HG02642 (cell line): ENCODE results near the gene CALCOCO1.
"Not testable (repeated sequence)": the region's sequence is repeated elsewhere in the genome, so short reads cannot be mapped to it uniquely, and the experiment has no call there.

ENCODE experiments used
- ATAC-seq: cut with Tn5 transposase; IDR thresholded peaks from one replicate; pipeline ENCODE4 v1.9.1; 2021; ENCODE audit warnings: mild to moderate bottlenecking; ENCODE audit not compliant: unreplicated experiment, poor library complexity

CALCOCO1 gene, protein sequence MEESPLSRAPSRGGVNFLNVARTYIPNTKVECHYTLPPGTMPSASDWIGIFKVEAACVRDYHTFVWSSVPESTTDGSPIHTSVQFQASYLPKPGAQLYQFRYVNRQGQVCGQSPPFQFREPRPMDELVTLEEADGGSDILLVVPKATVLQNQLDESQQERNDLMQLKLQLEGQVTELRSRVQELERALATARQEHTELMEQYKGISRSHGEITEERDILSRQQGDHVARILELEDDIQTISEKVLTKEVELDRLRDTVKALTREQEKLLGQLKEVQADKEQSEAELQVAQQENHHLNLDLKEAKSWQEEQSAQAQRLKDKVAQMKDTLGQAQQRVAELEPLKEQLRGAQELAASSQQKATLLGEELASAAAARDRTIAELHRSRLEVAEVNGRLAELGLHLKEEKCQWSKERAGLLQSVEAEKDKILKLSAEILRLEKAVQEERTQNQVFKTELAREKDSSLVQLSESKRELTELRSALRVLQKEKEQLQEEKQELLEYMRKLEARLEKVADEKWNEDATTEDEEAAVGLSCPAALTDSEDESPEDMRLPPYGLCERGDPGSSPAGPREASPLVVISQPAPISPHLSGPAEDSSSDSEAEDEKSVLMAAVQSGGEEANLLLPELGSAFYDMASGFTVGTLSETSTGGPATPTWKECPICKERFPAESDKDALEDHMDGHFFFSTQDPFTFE

DNA sequence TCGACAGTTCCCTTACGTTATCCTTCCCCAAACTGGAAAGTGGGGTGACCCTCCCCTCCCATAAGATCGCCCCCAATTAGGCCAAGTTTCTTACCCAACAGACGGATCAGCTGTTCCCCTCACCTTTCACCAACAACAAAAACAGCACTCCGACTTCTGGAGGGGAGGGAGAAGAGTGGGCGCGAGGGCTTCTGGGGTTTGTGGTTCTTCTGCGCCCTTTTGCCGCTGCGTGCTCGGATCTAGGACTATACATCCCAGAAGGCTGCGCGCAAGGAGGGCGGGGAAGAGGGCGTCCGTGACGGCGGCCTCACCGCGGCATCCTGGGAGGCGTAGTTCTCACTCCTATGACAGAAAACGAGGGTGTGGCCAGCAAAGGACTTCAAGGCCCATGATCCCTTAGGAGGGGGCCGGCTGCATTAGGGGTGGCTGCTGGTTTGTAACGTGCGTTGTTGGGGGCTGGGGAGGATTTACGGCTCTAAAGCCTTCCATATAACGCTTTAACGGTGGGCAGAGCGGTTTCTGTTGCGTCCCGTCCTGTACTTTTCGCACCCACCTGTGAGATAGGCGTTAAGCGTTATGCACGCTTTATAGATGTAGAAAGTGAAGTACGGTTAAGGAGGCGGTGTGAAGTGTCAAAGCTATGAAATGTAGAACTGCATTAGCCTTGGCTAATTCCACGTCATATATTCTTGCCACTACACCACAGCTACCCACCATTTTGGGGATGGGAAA is at the start of gene CALCOCO1:
CALCOCO1 (minus strand) TSS at position 143 of the 732 bp plus-strand sequence. CDS start 2,210 bp downstream, outside the sequence.
- peak; percentile 99 for ATAC-seq

DNA sequence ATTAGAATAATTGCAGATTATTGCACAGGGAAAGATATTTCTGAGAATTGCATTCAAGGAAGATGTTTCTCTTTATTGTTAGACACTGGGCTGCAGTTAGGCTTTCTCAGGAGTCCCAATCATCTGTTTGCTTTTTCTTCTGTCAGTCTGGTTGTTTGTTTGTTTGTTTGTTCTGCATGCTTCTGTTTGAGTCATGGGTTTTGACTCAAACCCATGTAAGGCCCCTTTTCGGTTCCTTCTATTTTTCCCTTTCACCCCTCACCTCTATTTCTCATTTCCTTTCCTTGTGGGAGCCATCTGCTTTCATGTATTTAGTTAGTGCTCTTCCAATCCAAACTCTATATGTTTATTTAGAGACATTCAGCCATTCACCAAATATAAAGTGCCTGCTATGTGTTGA is 49.6 kb upstream of the CALCOCO1 start:
- ATAC-seq, result no peak

DNA sequence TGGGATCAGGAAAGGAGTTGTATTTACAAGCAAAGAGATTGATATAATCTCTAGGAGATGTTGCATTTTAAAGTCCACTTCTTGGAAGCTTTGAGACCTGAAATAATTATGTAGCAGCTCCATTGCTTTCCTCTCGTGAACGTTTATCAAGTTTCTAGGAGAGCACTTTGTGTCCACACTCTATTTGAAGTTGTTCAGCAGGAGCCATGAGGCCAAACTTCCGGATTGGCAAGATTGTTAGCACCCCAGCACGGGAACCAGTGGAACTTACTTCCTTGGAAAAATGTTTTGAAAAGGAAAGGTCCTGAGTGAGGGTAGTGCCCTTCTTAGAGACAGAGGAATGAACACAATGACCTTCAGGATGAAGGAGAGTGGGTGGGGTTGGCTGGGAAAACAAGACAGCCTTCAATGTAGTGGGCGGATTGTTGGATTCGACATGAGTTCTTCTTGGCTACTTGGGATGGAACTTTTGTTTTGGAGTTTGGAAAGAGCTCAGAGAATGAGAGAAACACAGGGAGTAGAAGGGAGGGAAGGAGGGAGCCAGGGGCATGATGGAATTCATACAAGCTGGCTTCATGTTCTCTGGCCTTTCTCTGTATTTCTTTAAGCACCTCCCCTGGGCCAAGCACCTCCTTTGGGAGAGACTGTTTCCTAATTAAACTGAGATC is 48.4 kb upstream of the CALCOCO1 start:
- no peak for ATAC-seq

DNA sequence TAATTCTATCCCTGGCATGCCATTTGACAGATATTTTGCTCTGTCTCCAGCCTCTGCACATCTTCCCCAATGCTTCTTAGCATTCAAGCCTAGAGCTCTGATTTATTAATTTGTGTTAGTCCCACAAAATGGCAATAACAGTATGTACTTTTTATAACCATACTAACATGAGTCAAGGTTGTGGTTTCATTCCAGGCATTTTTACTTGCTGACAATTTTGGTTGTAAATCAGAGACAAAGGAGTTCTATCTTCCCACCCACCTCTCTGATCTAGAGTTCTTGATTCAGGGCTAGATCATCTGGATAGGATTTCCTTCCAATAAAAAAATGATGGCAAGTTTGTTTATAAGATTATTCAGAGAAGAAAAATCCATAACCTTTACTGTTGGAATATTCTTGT is 43.0 kb upstream of the CALCOCO1 start:
- no peak for ATAC-seq

DNA sequence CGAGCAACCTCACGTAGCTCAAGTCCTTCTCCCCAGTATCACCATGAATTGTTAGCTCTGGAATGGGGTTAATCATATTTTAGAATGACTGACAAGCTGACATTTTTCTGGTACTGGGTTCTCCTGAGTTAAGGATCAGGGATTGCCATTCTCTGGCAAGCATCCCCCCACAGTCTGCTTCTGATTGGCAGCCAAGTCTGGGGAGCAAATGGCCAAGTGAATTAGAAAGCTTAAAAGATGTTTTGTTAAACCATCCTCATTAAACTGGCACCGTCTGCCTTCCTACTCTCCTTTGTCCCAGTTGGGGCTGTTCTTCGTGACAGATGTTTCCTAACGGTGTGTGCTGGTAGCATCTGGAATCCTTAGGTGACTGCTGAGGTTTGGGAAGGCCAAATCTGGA is 41.7 kb upstream of the CALCOCO1 start:
- ATAC-seq, result no peak

DNA sequence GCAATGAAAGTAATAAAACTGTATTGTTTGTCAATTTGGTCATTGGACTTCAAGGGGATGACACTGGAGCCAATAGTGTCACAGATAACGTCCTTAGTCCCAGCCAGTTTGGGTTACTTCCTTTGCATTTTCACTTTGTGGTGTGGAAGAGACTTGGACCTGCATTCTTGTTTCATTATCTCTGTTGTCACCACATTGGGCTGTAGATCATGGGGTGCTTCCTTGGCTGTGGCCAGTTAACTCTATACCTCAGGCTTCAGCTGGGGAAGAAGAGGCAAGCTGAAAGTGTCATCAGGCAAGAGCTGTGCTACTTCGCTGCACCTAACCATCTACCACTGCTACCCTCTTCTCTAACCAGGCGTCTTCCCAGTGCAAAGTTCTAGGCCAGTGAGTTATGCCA is 39.6 kb upstream of the CALCOCO1 start:
- ATAC-seq, result no peak

DNA sequence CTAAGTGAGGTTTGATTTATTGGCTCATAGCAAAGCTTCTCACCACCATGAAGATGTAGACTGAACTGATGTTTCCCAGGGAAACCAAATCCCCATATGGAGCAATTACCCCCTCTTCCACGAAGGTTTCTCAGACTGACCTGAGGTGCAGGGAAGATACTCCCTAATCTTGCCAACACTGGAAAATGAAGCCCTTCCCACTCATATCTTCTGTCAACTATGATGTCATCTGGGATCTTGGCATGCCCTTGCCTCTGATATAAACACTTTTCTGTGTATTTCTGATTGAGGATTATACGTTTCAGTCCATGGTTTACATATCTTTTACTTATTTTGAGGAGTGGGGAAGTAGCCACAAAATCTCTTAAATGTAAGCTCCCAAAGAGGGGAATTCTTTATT is 38.6 kb upstream of the CALCOCO1 start:
- ATAC-seq, result no peak

DNA sequence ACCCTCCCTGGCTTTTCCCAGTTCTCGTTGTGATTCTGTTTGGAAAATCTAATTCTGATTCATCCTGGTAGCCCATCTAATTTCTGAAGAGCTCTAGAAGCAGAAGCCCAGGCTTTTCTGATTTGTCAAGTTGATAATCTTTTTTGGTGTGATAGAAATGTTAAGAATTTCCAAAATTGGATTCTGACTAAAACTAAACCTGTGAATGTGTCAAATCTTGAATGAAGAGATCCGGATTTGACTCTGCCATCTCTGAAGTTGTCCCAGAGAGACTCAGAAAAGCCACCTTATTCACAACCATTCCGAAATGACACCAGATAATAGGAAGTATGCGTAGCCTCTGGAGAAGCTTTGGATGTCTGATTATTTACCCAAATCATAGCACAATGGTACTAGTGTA is 37.4 kb upstream of the CALCOCO1 start:
- ATAC-seq, result no peak

DNA sequence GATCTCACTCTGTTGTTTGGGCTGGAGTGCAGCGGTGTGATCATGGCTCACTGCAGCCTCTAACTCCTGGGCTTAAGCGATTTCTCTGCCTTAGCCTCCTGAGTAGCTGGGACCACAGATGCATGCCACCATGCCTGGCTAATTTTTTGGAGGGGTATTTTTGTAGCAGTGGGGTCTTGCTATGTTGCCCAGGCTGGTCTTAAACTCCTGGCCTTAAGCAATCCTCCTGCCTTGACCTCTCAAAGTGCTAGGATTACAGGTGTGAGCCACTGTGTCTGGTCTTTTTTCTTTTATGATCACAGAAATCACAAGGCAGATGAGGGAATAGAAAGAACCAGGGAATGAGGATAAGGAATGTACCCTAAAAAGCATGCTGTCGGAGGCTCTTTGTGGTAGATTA is 35.5 kb upstream of the CALCOCO1 start:
- ATAC-seq, result not testable (repeated sequence)

DNA sequence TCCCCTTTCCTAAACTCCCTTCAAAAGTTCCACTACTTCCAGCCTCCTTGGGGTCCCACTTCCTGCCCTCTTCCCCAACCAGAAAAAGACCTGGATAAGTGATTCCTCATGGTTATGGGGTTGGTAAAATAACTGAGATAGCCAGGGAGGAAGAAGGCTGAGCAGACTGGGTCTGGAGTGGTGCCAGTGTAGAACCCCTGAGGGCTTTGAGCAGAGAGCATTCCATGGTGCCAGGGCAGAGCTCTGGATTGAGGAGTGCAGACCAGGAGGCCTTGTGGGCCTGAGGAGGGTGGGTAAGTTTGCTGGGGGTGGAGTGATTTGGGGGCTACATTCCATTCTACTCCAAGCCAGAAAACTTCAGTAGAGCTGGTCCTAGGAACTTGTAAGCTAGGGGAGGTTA is 34.1 kb upstream of the CALCOCO1 start:
- ATAC-seq, result no peak

DNA sequence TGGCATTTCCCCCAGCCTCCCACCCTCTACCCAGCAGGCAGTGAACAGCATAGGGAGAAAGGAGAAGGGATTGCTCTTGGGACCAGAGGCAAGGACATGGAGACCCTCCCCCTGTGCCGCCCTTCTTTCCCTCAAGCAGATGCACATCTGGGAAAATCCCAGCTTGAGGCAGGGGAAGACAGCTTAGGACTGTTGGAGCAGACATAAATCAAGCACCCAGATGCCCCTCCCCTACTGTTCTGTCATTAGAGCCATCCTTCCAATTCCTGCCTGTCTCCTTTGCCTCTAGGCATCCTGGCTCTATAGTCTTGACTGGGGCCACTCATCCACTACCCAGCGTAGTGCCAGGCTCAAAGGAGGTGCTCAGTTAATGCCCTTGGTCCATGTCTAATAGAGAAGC is 32.0 kb upstream of the CALCOCO1 start:
- no peak for ATAC-seq

DNA sequence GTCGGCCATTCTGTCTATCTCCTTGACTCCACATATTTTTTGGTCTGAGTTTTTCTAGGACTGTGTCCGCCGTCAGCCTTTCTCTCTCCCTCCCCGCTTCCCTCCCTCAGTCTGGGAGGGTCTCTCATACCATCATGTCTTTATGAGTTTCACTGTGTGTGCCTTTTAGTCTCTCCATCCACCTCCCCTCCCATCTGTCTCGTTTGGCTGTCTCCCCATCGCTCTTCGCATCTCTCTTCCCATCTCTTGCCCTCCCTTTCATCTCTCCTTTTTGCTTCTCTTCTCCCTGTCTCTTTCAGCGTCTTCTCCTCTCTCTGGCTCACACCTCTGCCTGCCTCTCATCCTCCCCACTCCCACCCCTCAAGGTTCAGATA is 31.5 kb upstream of the CALCOCO1 start:
- no peak for ATAC-seq

DNA sequence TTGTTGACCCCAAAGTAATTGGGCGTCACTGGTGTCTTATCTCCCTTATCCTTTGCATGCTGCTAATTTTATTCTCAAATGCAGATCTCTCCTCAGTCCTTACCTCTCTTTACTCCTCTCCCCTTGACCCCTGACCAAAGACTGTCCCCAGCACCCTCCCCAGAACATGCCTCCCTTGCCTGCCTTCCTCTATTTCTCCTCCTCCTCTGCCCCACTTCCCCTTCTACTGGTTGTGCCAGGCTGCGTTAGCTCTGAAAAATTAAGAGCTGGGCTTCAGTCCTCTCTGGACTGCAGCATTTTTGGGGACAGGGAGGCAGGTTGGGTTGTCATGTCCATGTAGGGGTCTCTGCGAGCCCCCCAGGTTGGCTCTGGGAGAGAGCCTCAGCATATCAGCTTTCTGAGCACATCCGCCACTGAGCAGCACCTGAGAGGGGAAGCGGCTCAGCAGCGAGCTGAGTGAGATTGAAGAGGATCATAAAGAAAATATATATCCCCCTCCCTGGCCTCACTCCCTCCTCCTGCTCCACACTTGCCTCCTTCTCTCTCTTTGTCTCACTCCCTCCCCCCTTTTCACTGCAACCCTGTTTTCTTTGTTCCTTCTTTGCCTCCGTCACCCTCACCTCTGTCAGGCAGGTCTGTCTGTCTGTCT is 31.0 kb upstream of the CALCOCO1 start:
- no peak for ATAC-seq

DNA sequence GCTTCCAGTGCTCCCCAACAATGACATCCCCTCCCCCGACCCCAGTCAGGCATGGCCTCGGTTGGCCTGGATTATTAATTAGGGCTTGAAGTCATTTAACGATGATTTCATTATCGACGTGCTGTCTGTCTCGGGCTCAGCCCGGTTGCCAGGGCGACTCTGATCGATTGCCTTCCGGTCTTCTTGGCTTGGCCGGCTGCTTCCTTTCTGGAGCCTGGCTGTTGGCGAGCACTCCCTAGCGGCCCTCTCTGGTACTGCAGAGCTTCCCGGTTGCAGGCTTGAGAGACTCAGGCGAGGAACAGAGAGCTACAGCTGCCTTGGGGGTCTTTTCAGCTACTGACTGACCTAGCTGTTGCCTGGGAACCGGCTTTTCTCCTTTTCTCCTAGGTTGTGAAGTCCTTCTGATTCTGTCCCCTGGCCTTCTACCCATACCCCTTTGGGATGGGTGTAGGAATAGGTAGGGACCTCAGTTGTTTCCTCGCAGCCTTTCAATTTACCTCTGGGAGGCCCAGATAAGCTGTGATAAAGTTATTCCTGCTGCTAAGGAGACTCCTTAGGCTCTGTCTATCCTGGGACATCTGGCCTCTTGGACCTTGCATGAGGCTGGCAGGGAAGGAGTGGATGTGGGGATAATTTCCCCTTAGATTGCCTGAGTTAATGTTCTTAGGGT is 30.0 kb upstream of the CALCOCO1 start:
- peak; percentile 77 for ATAC-seq

DNA sequence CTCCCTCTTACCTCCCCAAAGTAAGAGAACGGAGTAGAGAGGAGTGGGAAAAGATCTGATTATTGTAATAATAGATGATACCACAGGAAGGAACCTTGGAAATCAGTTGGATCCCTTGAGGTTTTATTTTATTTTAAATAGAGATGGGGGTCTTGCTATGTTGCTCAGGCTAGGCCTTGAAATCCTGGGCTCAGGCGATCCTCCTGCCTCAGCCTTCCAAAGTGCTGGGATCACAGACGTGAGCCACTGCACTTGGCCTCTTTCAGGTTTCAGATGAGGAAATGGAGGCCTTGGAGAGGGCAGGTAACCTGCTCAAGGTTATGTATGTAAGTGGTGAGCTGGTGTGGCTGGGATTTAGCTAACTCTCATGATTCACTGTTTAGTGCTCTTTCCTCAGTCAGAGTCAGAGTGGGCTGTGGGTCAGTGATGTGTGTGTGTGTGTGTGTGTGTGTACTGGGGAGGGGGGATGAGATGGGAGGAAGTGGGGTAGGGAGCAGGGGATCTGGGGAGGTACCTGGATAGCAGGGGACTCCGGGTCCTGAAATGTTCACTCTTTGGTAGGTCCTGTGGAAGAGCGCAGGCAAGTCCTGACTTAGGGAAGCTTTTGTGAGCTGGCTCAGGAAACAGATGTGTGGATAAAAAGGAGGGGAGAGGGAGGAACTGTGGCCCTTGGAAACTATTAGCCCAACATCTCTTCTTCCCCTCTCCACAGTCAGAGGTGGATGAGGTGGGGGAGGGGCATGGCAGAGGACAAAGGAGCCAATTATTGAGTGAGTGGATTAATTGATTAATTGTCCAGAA is 29.2 kb upstream of the CALCOCO1 start:
- ATAC-seq, result peak; percentile 4

DNA sequence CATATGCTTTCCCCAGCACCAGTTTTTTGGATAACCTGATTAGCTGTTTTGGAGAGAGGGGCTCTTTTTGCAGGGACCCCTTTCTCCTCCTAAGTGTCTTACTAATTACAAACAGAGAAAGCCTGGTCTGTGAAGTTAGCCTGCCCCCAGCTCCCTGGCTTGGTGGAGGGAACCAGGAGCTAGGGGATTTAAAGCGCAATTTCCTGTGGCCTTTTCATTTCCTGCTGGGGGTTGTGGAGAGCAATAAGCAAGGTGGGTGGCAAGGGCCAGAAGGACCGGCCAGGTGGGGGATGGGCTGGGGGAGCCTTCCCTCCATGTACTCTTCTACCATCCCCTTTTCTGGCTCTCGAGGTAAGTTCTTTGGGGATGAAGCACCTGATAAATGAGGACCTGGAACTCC is 28.6 kb upstream of the CALCOCO1 start:
- no peak for ATAC-seq

DNA sequence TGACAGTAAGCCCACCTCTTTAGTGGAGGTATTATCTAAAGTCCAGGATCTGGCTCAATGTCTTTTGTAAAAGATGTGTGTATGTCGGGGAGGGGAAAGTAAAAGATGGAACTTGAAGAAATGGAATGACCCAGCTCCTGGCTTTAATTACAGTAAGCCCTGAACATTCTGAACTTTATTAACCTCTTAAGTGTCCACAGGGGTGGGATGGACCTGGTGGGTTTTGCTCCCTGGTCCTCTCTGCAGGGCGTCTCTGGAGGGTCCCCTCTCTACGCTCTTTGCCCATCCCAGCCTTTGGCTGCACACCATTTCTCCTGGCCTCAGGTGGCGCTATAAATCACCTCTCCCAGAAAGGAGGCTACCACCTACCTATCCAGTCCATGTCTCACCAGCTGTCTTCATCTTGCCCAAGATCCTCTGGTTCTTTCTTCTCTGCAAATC is 28.2 kb upstream of the CALCOCO1 start:
- no peak for ATAC-seq

DNA sequence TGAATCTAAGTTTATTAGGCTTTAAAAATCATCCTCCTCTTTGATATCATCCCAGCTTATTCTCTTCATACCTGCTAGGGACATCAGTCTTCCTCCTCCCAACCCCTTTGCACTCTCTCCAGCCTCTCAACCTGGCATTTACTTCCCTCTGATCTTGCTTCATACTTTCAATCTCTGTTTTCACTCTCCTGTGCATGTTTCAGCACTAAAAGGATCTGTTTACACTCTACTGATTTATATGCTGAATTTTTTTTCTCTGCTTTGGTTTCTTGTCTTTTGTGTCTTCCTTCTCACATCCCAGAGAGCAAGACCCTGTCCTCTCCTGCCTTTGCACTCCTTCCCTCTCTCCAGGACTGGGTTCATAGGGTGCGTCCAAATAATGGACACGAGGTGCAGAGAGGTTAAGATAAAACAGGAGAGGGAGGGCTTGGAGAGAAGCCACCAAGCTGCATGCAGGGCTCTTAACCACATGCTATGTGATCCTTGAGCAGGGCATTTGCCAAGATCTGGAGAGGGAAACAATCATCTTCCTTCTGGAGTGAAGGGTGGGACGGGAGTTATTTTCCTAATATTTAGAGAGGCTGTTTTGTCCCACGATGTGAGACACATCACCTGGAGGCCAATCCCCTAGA is 27.5 kb upstream of the CALCOCO1 start:
- no peak for ATAC-seq
